ENCODE results near the gene SCN3B.

SCN3B gene

DNA sequence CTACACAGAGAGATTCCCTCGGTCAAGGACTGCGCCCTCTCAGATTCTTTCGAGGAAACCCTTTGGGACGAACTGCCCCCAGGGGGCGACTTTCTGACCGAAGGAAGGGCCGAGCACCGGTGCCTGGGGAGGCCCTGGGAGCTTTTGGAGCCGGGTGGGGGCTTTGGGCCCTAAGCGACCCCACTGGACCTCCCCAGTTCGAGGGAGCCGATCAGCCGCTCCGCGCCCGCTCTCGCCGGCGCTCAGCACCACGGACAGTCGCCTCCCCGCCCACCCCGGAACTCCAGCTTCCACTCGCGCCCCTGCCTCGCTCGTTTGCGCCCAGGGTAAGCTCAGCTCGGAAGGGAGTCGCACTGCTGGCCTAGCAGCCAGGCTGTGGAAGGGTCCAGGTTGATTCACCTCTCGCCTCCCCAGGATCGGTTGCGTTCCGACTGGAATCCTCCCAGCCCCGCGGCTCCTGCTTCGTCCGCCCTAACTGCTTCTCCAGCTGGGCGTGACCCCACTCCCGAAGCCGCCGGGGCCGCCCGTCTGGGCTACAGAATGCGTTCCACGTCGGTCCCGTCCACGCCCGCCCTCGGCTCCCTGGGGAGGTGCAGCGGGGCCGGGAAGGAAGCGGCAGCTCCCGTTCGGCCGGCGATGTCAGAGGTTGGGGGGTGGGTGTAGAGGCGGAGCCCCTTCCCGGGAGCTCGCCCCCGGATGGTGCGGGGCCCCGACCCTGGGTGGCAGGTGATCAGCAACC, 428 bp downstream of the SCN3B start:
- no peak for DNase-seq (ENCODE audit: low read depth in 2 of 2)

GRCh38 chr11:123653483-123653826, 969 bp downstream of the SCN3B start:
- DNase-seq (ENCODE audit: low read depth in 2 of 2), result no peak

GRCh38 chr11:123652599-123652998, 1.8 kb downstream of the SCN3B start:
- no peak for DNase-seq (ENCODE audit: low read depth in 2 of 2)

GRCh38 chr11:123650901-123651300, 3.5 kb downstream of the SCN3B start:
- DNase-seq (ENCODE audit: low read depth in 2 of 2), result no peak

GRCh38 chr11:123645286-123645975, 9.0 kb downstream of the SCN3B start:
- no peak for DNase-seq (ENCODE audit: low read depth in 2 of 2)

DNA sequence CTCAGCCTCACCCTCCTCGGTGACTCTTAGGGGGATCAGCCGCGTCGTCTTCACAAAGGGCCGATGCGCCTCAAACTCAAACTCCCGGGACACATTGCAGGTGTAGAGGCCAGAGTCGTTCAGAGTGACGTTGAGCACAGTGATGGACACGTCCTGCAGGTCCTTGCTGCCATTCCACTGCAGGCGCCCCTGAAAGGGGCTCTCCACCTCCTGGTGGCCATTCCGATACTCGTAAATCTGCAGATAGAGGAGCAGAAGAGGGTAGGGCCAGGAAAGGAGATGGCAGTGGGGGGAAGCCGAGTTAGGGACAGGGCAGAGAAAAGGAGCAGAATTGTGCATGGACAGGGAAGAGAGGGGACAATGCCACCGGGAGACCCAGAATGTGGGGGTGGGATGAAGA, 12.0 kb downstream of the SCN3B start:
- no peak for DNase-seq (ENCODE audit: low read depth in 2 of 2)

DNA sequence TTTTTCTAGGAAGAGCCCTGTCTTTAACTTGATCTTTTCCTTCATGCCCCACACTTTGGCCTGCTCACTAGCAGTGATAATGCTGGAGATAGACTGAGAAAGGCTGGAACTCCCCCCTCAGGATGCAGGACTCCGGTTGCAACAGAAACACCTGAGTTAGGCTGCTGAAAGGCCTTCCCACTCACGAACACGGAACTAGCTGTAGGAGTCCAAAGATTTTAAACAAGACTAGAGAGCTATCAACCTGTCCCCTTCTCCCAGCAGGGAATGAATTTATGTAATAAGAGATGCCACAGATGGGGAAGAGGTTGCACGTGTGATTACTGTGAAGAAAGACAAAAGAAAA, 13.0 kb downstream of the SCN3B start:
- no peak for DNase-seq (ENCODE audit: low read depth in 2 of 2)

DNA sequence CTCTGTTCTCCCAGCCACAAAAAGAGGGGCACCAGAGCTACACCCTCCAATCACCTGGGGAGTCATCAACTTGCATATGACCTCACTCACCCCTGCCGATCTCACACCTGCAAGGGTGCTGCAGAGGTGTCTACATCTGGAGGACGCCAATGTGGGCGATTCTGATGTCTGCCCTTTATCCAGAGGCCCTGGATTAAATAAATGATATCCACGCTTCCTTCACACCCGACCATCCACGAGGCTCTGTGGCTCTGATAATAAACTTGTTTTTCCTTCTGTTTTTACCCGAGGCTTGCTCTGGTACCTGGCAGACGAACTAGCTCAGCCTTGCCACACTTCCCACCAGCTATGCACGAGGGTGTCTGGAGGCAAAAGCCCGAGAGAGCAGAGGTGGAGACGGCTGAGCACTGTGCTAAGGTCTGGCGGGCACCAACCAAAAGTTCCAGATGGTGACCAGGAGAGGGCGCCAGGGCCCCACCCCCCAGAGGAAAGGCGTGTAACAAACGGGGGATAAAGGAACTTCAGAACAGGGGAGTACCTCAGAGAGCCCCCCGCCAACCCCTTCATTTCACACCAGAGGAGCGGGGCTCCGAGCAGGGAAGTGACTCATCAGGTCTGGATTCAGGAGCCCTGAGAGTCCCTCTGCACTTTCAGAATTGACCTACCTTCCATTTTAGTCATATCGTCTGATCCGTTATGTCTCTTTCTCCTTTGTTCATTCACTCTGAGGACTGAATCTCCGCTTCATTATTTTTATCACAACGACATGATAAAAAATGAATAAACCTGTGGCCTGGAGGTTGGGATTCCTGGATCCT, 13.5 kb downstream of the SCN3B start:
- DNase-seq (ENCODE audit: low read depth in 2 of 2), result peak; percentile 29 to 43

DNA sequence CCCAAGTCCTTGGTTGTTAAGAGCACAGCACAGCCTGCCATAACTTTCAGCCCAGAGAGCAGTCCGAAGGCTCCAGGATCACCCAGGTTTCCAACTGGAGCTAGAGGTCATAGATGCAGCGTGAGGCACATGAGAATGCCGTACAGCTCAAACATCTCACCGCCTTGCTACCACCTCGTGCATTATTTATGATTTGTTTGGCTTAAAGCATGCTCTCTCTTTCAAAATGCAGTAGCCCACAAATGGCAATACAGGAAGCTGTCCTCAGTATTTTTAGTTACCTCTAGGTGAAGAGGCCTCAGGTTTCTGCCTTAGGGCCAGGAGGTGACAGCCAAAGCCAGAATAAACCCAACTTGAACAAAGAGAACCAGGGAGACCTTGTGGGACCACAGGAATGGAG, 14.4 kb downstream of the SCN3B start:
- no peak for DNase-seq (ENCODE audit: low read depth in 2 of 2)

- DNase-seq (ENCODE audit: low read depth in 2 of 2), result no peak
Observed at GRCh38 chr11:123630126-123630608, 24.3 kb downstream of the SCN3B start.

- DNase-seq (ENCODE audit: low read depth in 2 of 2), result no peak
Observed at GRCh38 chr11:123628936-123629683, 25.3 kb downstream of the SCN3B start.

- no peak for DNase-seq (ENCODE audit: low read depth in 2 of 2)
Observed at GRCh38 chr11:123624974-123625373, 29.4 kb downstream of the SCN3B start.

DNA sequence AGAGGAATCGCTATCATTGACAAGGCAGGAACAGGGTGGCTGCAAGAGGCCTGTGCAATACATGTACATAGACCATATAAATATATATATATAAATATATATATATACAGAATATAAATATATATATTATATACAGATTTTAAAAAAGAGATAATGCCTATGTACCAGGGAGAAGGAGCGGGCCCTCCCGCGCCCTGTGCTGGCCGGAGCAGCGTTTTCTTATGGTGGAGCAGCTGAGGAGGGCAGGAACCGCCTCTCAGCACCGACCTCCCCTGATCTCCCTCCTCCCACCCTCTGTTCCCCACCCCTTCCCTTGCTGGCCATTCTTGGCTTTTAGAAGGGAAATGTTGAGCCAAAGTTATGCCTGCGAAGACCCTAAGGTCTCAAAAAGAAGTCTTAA, 31.8 kb downstream of the SCN3B start:
- no peak for DNase-seq (ENCODE audit: low read depth in 2 of 2)

- DNase-seq (ENCODE audit: low read depth in 2 of 2), result no peak
Observed at GRCh38 chr11:123616505-123617198, 37.8 kb downstream of the SCN3B start.

GRCh38 chr11:123611698-123612097, 42.7 kb downstream of the SCN3B start:
- DNase-seq (ENCODE audit: low read depth in 2 of 2), result no peak

DNA sequence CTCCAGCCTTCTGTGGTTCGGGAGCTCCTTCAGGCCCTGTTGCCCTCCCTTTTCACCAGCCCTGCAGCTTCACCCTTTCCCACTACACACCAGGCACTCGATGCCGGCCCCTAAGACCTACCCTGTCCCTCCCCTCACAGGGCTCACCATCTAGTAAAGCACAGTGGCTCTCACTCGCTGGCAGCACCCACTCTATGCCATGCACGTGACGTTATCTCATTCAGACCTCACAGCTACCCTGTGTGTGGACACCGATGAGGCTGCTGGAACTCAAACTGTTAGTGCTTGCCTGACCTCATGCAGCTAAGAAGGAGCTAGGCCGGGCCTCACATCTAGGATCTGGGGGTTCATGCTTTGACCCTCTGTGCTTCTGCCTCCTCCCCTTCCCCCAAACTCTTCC, 45.5 kb downstream of the SCN3B start:
- no peak for DNase-seq (ENCODE audit: low read depth in 2 of 2)

- no peak for DNase-seq (ENCODE audit: low read depth in 2 of 2)
Observed at GRCh38 chr11:123608371-123608770, 46.1 kb downstream of the SCN3B start.

DNA sequence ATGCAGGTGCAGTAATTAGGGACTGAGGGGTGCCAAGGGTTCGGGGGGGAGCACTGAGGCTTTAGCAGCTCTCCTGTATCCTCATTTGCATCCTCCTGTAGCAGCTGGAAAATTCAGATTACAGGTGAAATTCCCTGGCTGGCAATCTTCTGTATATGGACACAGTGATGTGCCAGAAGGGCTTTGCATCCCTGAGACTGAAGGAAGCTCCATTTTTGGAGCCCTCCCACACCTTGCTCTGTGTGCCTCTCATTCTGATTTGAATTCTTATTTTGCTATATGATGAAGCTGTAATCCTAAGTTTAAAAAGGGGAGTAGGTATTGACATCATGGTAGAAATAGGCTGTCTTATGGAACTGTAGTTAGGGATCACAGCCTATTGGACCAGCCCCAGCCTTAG, 46.6 kb downstream of the SCN3B start:
- DNase-seq (ENCODE audit: low read depth in 2 of 2), result no peak

DNA sequence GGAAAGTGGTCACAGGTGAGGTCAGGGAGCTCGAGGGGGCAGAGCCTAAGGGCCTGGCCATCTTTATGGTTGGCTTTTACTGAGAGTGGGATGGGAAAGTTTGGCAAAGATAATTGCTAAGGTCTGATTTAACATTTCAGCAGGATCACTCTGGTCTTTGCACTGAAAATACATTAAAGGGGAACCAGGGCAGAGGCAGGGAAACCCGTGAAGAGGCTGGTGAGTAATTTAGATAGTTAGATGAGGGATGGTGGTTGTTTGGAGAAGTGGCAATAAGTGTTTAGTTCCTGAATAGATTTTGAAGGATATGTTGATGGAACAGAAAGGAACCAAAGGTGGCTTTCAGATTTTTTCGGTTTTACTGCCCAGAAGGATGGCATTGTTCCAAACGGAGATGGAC, 50.8 kb downstream of the SCN3B start:
- no peak for DNase-seq (ENCODE audit: low read depth in 2 of 2)

DNA sequence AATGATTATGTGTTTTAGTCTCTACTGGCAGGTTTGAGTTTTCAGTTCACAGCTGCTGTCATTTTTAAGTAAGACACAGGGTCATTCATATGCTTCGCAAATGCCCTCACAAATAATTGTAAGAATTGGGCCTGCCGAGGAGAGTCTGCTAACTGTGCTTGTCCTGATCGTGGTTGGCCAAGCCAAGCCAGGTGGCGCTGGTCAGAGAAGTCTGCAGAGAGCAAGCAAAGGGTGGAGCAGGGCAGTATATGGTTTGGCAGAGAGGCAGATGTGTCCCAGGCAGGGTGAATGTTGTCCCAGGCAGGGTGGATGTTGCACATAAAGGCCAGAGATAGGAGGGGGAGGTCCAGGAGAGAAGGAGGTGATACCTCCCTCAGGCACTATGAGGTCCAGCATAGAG, 52.7 kb downstream of the SCN3B start:
- no peak for DNase-seq (ENCODE audit: low read depth in 2 of 2)

DNA sequence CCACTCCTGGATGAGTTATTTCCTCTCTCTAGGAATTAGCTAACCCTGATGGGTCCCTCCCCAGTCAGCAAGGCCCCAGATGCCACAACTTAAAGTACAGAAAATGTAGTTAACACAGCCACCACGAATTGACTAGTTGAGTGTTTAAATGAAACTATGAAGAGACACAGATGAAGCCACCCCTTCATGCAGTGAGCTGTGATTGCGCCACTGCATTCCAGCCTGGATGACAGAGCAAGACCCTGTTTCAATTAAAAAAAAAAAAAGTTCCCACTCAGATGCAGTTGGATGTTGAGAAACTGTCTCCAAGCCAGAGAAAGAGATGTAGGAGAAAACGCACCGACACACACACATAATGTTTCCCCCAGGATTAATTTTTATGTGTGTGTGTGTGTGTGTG, 53.3 kb downstream of the SCN3B start:
- no peak for DNase-seq (ENCODE audit: low read depth in 2 of 2)

All from stimulated activated CD8-positive, alpha-beta memory T cell treated with anti-CD3 and anti-CD28 coated beads, Interleukin-2, amount 100 ng/mL, for 48 hours (primary cell).